Activated CD4-positive, CD25-positive, alpha-beta regulatory T cell (primary cell): ENCODE measurements around the gene SYNE2.

Experiments used
- DNase-seq, 4 experiments: peaks; one replicate each; lab custom pipeline; 2025; lab: John Stamatoyannopoulos, UW

The SYNE2 gene

GRCh38 chr14:64217308-64217707 lies 364.5 kb downstream of the SYNE2 start:
- no peak for DNase-seq

DNA sequence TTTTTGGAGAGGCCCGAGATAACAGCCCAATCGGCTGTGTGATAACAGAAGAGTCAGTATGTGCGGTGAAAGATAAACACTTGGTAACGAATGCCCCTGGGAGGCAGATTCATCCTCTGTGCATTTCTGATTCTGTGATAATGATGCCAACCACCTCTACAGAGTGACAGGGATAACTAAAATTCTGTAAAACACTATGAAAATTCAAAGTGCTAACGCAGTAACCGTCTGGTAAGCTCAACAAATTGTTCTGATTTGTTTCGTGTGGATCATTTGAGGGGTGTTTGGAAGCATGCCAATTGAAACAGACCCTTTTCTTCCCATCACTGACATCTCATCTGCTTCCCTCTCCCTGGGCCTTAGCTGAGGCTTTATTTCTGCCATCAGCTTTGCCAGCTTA lies 365.0 kb downstream of the SYNE2 start:
- no peak for DNase-seq

DNA sequence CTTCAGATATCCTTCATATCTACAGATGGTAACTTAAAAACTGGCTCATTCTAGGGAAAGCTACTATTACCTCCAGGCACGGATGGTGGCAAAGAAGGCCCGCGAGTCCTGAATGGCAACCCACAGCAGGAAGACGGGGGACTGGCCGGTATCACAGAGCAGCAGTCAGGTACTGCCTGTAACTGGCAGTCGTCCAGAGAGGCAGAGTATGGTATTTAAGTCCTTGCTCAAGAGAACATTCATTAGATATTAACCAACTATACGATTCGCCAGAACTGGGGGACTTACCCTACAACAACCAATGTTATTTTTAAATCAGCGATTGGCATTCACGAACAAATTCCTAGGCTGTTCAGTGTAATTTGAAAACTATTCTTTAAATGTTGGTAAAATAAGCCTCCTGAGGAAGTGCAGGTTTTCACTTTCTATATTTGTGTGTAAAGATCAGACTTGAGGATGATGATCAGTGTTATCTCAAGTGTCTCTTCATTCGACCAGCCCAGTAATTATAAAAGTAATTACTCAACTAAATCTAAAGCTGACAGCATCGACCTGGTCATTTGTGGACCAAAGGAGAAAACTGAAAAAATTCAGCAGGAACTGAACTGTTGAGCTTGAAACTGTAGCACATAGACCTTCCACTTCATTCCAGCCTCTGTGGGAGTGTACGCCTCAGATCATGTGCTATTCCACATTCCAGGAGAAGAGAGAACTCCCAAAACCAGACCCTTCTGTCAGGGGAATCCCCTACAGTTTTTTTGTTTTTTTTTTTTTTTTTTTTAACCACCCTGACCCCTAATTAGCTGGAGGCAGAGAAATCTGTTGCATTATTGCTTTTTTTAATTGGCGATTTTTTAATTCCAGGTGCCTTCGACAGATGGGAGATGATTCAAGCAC lies 365.8 kb downstream of the SYNE2 start:
- no peak for DNase-seq

DNA sequence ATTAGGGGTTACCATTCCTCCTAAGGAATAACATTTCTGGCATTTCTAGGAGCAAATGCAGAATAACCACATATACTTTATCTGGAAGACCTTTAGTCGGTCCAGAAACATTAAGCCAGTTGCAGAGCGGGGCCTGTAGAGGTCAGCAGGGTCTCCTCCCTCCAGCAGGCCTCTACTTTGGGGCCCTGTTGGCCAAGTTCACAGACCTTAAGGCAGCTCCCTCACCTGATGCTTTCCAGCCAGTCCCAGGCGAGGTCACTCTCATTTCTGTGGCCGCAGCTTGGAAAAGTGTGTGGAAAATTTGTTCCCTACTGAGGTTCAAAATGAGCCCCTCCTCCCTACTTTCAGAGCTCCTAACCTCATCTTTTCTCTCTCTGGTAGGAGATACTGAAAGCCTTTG lies 367.3 kb downstream of the SYNE2 start:
- DNase-seq, result no peak

- DNase-seq, result no peak
Measured at GRCh38 chr14:64220466-64220865, 367.7 kb downstream of the SYNE2 start.

- no peak for DNase-seq
Measured at GRCh38 chr14:64221391-64222003, 368.7 kb downstream of the SYNE2 start.

GRCh38 chr14:64225151-64225757 lies 372.4 kb downstream of the SYNE2 start:
- no peak for DNase-seq

DNA sequence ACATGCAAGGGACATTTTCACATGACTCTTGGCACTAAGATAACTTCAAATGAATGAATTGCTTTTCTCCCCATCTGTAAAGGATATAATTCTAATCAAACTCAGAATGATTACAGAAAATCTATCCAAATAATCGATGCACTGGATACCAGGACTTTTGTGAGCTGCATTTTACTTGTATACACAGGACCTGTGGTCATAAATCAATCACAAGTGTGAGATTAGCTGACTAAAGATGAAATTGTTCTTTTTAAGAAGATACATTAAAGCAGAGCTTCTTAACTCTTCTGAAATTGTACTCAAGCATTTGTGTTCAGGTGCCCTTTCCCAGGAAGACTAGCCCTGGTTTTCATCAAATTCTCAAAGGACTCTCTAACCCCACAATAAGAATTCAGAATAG lies 375.1 kb downstream of the SYNE2 start:
- DNase-seq, result no peak

DNA sequence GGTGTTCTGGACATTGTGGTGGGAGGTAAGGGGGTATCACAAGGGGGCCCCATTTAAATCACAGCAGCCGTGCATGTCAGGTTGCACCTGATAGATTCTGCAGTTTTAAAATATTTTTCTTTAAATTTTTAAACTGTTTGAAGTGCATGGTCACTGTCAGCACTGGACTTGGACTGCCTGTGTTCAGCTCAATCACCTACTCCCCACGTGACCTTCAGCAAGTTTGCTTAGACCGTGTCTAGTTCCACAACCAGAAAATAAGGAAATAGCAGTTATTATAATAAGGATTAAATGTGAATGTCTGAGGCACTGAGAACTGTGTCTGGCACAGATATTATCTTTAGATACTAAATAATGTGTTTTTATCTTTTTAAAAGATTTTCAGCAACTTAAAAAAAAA lies 376.7 kb downstream of the SYNE2 start:
- no peak for DNase-seq

GRCh38 chr14:64232095-64232838 lies 379.5 kb downstream of the SYNE2 start:
- DNase-seq, result no peak

DNA sequence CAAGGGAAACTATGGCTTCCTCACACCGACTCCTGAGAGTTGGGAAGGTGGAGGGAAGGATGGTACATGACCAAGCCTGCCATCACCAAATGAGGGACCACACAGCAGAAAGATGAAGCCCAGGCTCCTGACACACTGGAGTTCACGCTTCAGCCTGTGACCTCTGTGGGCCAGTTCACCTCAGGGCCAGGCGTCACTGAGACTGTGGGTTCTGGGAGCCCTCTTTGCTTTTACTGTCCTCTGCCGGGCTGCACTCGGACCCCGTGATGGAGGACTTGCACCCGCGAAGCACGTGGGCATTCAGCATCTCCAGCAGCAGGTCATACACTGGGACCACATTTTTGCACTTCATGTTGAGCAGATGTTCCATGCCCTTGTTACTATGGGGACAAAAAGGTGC lies 380.1 kb downstream of the SYNE2 start:
- DNase-seq, result no peak

DNA sequence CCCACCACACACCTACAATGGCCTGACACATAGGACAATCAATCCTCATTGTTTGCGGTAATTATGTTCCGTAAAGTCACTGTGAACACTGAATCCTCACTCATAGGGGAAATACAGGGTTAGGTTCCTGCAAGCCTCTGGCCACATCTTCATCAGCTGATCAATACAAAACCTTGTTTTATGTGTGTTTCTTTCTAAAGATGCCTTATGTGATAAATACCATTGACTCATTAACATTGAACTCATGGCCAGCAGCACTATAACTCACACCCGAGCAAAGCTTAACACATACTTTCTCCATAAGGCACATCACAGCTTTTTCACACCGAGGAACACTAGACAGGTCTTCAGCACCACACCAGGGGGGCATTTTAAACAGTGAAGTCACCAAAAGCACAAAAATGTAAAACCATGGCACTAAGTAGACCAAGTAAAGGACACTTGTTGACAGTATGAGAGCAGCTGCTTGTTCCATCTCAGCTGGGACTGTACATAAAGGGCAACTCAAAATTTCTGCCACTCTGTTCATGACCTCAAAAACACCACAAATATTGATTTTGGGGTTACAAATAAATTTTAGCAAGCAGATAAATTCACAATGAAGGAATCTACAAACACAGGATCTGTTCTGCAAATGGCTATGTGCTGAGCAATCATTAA lies 380.9 kb downstream of the SYNE2 start:
- DNase-seq, result no peak

- DNase-seq, result no peak
Measured at GRCh38 chr14:64234877-64235651, 382.3 kb downstream of the SYNE2 start.

GRCh38 chr14:64235652-64236640 lies 383.1 kb downstream of the SYNE2 start:
- DNase-seq, result no peak

GRCh38 chr14:64238049-64238448 lies 385.2 kb downstream of the SYNE2 start:
- no peak for DNase-seq

GRCh38 chr14:64238631-64239030 lies 385.8 kb downstream of the SYNE2 start:
- DNase-seq, result no peak

GRCh38 chr14:64244279-64244678 lies 391.5 kb downstream of the SYNE2 start:
- no peak for DNase-seq

- DNase-seq, result no peak
Measured at GRCh38 chr14:64245491-64245890, 392.7 kb downstream of the SYNE2 start.

DNA sequence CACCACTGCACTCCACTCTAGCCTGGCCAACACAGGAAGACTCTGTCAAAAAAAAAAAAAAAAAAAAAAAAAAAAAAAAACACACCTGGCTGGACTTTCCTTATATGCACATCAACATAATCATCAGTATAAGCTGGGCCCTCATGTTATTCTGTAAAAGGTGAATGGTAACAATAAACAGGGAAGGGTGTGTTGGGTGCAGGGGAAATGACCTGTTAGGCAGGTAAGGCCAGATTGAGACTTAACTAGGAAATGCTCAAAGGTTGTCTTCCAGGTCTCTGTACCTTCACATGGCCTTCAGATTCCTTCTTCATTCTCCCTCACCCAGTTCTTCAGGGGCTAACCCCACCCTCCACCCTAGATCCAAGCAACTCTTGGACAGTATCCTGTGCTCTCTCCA lies 393.9 kb downstream of the SYNE2 start:
- DNase-seq, result no peak

- DNase-seq, result no peak
Measured at GRCh38 chr14:64247195-64247594, 394.4 kb downstream of the SYNE2 start.
